Suprapubic skin (tissue), 4 donors: ENCODE measurements around the gene TEX22. TPM values are rescaled to one million over a fixed set of nuclear protein-coding genes. Genes with fewer than 3 reads are reported as not detected.

Experiments used
- DNase-seq, 2 donors: peaks; one replicate each; pipeline ENCODE4 v3.0.0-alpha.2; 2019; ENCODE audit warnings: low spot score in 2 of 2
- H3K27ac ChIP-seq: fragments of 200-600 bp; sonication (generic); one replicate; pipeline ENCODE4 v1.5.1; 2019
- H3K27me3 ChIP-seq: fragments of 200-600 bp; sonication (generic); one replicate; pipeline ENCODE4 v1.5.1; 2019
- H3K36me3 ChIP-seq: fragments of 200-600 bp; sonication (generic); one replicate; pipeline ENCODE4 v1.5.1; 2019
- H3K4me1 ChIP-seq: fragments of 200-600 bp; sonication (generic); one replicate; pipeline ENCODE4 v1.5.1; 2019
- H3K4me3 ChIP-seq: fragments of 200-600 bp; sonication (generic); one replicate; pipeline ENCODE4 v1.5.1; 2019; ENCODE audit warnings: mild to moderate bottlenecking
- H3K9me3 ChIP-seq: fragments of 200-600 bp; sonication (generic); one replicate; pipeline ENCODE4 v1.5.1; 2019
- CTCF ChIP-seq, 2 donors: fragments of 200-600 bp in 1 of 2; fragments of 450-650 bp in 1 of 2; sonication (generic) in 1 of 2; IDR thresholded peaks; one replicate each; pipeline ENCODE4 v1.5.1; 2016 to 2019; ENCODE audit warnings: antibody characterized with exemption in 2 of 2, mild to moderate bottlenecking in 1 of 2, moderate library complexity in 1 of 2
- EP300 ChIP-seq: sonication (generic); formaldehyde crosslinking; IDR thresholded peaks from one replicate; pipeline ENCODE4 v1.6.1; 2017; ENCODE audit warnings: antibody characterized with exemption
- POLR2A ChIP-seq, 2 donors: fragments of 450-650 bp; IDR thresholded peaks; one replicate each; pipeline ENCODE4 v1.6.1; 2017; ENCODE audit warnings: antibody characterized with exemption in 2 of 2, mild to moderate bottlenecking in 2 of 2, moderate library complexity in 2 of 2
- POLR2AphosphoS5 ChIP-seq, 3 donors: sonication (generic); formaldehyde crosslinking; IDR thresholded peaks; one replicate each; pipeline ENCODE4 v1.6.1; 2017; ENCODE audit warnings: antibody characterized with exemption in 3 of 3
- WGBS: methylation state at CpG from one replicate; pipeline ENCODE4 v1.1.5; 2018; 5-methylcytosine and 5-hydroxymethylcytosine counted together
- total RNA-seq, 4 donors: library from RNA; depleted of rRNA; stranded (reverse); fragments of >200 nt; gene quantifications; one replicate each; pipeline ENCODE4 v1.1.0, GENCODE V29; 2016

Gene TEX22
- total RNA-seq, 4 donors from 2014 or later = 0.80 TPM; not detected in 3

DNA sequence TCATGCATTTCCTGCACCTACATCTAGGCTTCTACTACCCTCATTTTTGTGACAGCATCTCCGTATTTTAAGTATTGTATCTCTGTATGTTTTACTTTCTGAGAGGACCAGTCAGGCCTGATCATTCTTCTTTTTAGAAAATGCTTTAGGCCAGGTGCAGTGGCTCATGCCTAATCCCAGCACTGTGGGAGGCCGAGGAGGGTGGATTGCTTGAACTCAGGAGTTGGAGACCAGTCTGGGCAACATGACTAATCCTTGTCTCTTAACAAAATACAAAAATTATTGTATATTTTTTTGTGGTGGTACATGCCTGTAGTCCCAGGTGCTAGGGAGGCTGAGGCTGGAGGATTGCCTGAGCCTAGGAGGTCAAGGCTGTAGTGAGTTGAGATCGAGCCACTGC is 46.9 kb upstream of the TEX22 start:
- Histone ChIP-seq H3K36me3 (peaks cover 38% of the 10 kb centered on the region), H3K4me3 (no peak overlapping the region), H3K4me1 (peaks cover 20% of the 10 kb centered on the region), H3K27me3 (no peaks in the 10 kb centered on the region), H3K9me3 (no peaks in the 10 kb centered on the region), H3K27ac (no peak overlapping the region)
- no peak for DNase-seq
- 95% methylated on average over 3 of the region's 3 CpGs for WGBS
- TF ChIP-seq CTCF (IDR thresholded peaks at IDR 0.05) (no peak), POLR2A (IDR thresholded peaks at IDR 0.05) (no peak), EP300 (no peak), POLR2AphosphoS5 (IDR thresholded peaks at IDR 0.05) (no peak)

DNA sequence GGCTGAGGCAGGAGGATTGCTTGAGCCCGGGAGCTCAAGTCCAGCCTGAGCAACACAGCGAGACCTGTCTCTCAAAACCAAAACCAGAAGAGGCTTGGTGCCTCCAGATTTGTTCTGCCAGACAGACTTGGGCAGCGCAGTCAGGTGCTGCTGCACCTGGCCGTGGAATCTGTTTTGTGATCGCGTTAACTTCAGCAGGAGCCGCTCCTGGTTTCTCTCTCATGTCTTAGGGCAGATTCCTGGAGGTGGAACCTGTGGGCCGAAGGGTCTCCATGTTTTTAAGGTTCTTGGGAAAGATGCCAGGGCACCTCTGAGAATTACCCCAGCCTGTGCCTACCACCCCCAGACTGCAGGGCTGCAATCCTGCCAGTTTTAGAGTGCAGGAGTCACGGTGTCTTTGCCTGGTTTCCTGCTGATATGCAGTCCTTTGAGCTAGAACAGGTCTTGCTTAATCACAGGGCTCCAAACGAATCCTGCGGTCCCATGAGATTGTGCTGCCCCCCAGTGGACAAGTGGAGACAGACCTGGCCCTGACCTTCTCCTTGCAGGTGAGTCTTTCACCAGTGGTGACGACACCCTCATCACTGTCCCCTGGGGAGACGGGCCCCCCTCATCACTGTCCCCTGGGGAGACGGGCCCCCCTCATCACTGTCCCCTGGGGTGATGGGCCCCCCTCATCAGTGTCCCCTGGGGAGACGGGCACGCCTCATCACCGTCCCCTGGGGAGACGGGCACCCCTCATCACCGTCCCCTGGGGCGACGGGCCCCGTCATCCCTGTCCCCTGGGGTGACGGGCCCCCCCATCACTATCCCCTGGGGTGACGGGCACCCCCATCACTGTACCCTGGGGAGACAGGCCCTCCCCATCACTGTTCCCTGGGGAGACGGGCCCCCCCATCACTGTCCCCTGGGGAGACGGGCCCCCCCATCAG is 46.2 kb upstream of the TEX22 start:
- WGBS = 39% methylated on average over 10 of the region's 26 CpGs
- no peak overlapping the region for H3K27ac ChIP-seq
- H3K36me3 ChIP-seq = peaks cover 41% of the 10 kb centered on the region
- peaks cover 19% of the 10 kb centered on the region for H3K4me1 ChIP-seq
- no peaks in the 10 kb centered on the region for H3K27me3 ChIP-seq
- DNase-seq = peak; percentile 85 to 91
- no peak for TF ChIP-seq EP300
- TF ChIP-seq CTCF (IDR thresholded peaks at IDR 0.05) = peak; percentile 81 to 83
- H3K4me3 ChIP-seq = no peak overlapping the region
- no peaks in the 10 kb centered on the region for H3K9me3 ChIP-seq

DNA sequence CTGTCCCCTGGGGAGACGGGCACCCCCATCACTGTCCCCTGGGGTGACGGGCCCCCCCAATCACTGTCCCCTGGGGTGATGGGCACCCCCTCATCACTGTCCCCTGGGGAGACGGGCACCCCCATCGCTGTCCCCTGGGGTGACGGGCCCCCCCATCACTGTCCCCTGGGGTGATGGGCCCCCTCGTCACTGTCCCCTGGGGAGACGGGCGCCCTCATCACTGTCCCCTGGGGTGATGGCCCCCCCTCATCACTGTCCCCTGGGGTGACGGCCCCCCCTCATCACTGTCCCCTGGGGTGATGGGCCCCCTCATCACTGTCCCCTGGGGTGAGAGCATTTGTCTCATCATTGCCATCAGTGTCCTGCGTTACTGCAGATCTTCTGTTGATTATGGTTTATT is 45.2 kb upstream of the TEX22 start:
- no peak for DNase-seq
- Histone ChIP-seq H3K27ac (no peak overlapping the region), H3K4me3 (no peak overlapping the region), H3K9me3 (no peaks in the 10 kb centered on the region), H3K4me1 (peaks cover 10% of the 10 kb centered on the region), H3K36me3 (peaks cover 47% of the 10 kb centered on the region), H3K27me3 (no peaks in the 10 kb centered on the region)
- no peak for TF ChIP-seq POLR2AphosphoS5 (IDR thresholded peaks at IDR 0.05)
- TF ChIP-seq CTCF (IDR thresholded peaks at IDR 0.05) = no peak
- TF ChIP-seq EP300 = no peak
- no peak for TF ChIP-seq POLR2A (IDR thresholded peaks at IDR 0.05)
- WGBS = 100% methylated on average over 1 of the region's 10 CpGs

DNA sequence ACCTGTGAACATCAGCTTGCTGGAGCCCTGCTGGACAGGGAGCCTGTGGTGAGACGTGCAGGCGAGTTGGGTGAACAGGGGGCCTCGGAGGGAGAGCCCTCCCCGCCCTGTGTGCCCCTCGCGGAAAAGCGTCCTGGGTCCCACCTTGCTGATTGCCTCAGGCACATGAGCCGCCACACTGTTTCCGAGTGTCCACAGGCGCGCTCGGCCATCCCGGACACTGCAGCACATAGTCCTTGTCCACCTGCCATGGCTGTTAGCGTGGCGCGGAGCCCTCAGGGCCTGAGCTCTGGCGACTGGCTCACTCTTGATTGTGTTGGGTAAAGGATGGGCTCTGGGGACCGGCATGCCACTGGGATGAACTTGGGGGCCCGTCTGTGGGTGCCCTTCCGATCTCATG is 43.8 kb upstream of the TEX22 start:
- H3K36me3 ChIP-seq = peaks cover 45% of the 10 kb centered on the region
- H3K27me3 ChIP-seq = no peaks in the 10 kb centered on the region
- no peak for TF ChIP-seq POLR2A (IDR thresholded peaks at IDR 0.05)
- TF ChIP-seq POLR2AphosphoS5 (IDR thresholded peaks at IDR 0.05) = no peak
- no peak for TF ChIP-seq CTCF (IDR thresholded peaks at IDR 0.05)
- TF ChIP-seq EP300 = no peak
- H3K4me3 ChIP-seq = no peak overlapping the region
- no peak overlapping the region for H3K27ac ChIP-seq
- H3K4me1 ChIP-seq = peaks cover 6% of the 10 kb centered on the region
- no peaks in the 10 kb centered on the region for H3K9me3 ChIP-seq
- WGBS = 97% methylated on average over 16 of the region's 20 CpGs
- DNase-seq = no peak

GRCh38 chr14:105355049-105355575 is 43.2 kb upstream of the TEX22 start:
- Histone ChIP-seq H3K27ac (no peak overlapping the region), H3K27me3 (no peaks in the 10 kb centered on the region), H3K4me3 (no peak overlapping the region), H3K4me1 (peaks cover 6% of the 10 kb centered on the region), H3K36me3 (peaks cover 40% of the 10 kb centered on the region), H3K9me3 (no peaks in the 10 kb centered on the region)
- no peak for DNase-seq
- no peak for TF ChIP-seq EP300
- no peak for TF ChIP-seq CTCF (IDR thresholded peaks at IDR 0.05)
- no peak for TF ChIP-seq POLR2AphosphoS5 (IDR thresholded peaks at IDR 0.05)
- TF ChIP-seq POLR2A (IDR thresholded peaks at IDR 0.05) = no peak
- WGBS = 97% methylated on average over 10 of the region's 27 CpGs
